Measurements from ENCODE around the gene AHCY.

DNA sequence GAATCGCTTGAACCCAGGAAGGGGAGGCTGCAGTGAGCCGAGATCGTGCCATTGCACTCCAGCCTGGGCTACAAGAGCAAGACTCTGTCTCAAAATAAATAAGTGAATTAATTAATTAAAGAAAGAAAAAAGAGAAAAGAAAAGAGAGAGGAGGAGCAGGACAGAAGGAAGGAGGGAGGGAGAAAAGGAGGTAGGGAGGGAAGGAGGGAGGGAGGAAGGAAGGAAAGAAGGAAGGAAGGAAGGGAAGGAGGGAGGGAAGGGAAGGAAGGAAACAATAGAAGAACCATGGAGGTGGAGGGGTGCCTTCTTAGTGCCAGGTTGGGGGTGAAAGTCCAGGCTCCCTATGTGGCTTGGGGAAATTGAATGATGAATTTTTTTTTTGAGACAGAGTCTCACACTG lies 6.5 kb upstream of the AHCY start:
- TF ChIP-seq CREB1 (CRISPR knock-in tag; IDR thresholded peaks at IDR 0.05) (no peak), SP1 (CRISPR knock-in tag; conservative IDR thresholded peaks at IDR 0.05) (no peak), ELF4 (CRISPR knock-in tag; IDR thresholded peaks at IDR 0.05; ENCODE audit: low read depth) (no peak), TEAD4 (CRISPR knock-in tag; IDR thresholded peaks at IDR 0.05) (no peak)
- TF ChIP-seq, protein P1, sequence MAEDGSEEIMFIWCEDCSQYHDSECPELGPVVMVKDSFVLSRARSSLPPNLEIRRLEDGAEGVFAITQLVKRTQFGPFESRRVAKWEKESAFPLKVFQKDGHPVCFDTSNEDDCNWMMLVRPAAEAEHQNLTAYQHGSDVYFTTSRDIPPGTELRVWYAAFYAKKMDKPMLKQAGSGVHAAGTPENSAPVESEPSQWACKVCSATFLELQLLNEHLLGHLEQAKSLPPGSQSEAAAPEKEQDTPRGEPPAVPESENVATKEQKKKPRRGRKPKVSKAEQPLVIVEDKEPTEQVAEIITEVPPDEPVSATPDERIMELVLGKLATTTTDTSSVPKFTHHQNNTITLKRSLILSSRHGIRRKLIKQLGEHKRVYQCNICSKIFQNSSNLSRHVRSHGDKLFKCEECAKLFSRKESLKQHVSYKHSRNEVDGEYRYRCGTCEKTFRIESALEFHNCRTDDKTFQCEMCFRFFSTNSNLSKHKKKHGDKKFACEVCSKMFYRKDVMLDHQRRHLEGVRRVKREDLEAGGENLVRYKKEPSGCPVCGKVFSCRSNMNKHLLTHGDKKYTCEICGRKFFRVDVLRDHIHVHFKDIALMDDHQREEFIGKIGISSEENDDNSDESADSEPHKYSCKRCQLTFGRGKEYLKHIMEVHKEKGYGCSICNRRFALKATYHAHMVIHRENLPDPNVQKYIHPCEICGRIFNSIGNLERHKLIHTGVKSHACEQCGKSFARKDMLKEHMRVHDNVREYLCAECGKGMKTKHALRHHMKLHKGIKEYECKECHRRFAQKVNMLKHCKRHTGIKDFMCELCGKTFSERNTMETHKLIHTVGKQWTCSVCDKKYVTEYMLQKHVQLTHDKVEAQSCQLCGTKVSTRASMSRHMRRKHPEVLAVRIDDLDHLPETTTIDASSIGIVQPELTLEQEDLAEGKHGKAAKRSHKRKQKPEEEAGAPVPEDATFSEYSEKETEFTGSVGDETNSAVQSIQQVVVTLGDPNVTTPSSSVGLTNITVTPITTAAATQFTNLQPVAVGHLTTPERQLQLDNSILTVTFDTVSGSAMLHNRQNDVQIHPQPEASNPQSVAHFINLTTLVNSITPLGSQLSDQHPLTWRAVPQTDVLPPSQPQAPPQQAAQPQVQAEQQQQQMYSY (CRISPR knock-in tag; IDR thresholded peaks at IDR 0.05) = no peak
- TF ChIP-seq, protein P2, sequence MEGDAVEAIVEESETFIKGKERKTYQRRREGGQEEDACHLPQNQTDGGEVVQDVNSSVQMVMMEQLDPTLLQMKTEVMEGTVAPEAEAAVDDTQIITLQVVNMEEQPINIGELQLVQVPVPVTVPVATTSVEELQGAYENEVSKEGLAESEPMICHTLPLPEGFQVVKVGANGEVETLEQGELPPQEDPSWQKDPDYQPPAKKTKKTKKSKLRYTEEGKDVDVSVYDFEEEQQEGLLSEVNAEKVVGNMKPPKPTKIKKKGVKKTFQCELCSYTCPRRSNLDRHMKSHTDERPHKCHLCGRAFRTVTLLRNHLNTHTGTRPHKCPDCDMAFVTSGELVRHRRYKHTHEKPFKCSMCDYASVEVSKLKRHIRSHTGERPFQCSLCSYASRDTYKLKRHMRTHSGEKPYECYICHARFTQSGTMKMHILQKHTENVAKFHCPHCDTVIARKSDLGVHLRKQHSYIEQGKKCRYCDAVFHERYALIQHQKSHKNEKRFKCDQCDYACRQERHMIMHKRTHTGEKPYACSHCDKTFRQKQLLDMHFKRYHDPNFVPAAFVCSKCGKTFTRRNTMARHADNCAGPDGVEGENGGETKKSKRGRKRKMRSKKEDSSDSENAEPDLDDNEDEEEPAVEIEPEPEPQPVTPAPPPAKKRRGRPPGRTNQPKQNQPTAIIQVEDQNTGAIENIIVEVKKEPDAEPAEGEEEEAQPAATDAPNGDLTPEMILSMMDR (IDR thresholded peaks at IDR 0.05) = no peak
- TF ChIP-seq, protein P3, sequence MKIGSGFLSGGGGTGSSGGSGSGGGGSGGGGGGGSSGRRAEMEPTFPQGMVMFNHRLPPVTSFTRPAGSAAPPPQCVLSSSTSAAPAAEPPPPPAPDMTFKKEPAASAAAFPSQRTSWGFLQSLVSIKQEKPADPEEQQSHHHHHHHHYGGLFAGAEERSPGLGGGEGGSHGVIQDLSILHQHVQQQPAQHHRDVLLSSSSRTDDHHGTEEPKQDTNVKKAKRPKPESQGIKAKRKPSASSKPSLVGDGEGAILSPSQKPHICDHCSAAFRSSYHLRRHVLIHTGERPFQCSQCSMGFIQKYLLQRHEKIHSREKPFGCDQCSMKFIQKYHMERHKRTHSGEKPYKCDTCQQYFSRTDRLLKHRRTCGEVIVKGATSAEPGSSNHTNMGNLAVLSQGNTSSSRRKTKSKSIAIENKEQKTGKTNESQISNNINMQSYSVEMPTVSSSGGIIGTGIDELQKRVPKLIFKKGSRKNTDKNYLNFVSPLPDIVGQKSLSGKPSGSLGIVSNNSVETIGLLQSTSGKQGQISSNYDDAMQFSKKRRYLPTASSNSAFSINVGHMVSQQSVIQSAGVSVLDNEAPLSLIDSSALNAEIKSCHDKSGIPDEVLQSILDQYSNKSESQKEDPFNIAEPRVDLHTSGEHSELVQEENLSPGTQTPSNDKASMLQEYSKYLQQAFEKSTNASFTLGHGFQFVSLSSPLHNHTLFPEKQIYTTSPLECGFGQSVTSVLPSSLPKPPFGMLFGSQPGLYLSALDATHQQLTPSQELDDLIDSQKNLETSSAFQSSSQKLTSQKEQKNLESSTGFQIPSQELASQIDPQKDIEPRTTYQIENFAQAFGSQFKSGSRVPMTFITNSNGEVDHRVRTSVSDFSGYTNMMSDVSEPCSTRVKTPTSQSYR (CRISPR knock-in tag; IDR thresholded peaks at IDR 0.05) = no peak
- TF ChIP-seq, protein P4, sequence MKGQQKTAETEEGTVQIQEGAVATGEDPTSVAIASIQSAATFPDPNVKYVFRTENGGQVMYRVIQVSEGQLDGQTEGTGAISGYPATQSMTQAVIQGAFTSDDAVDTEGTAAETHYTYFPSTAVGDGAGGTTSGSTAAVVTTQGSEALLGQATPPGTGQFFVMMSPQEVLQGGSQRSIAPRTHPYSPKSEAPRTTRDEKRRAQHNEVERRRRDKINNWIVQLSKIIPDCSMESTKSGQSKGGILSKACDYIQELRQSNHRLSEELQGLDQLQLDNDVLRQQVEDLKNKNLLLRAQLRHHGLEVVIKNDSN (CRISPR knock-in tag; IDR thresholded peaks at IDR 0.05) = no peak
